ENCODE data around the gene CARTPT. TPM values are rescaled to one million over a fixed set of nuclear protein-coding genes. Genes with fewer than 3 reads are reported as not detected.

The CARTPT gene
- total RNA-seq, 1 experiment from 2014 or later, result not detected

DNA sequence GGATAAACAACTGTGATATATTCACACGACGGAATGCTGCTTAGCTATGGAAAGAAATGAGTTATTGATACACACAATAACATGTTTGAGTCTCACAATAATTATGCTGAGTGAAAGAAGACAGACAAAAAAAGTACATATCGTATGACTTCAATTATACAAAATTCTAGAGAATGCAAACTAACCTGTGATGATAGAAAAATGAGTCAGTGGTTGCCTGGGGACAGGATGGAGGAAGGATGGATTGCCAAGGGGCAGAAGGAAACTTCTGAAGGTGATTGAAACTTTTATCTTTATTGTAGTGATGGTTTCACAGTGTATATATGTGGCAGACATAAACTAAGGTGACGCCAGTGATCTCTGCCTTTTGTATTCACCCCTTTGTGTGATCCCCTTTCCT is 7.5 kb upstream of the CARTPT start (continued):
- TF ChIP-seq, protein P1, sequence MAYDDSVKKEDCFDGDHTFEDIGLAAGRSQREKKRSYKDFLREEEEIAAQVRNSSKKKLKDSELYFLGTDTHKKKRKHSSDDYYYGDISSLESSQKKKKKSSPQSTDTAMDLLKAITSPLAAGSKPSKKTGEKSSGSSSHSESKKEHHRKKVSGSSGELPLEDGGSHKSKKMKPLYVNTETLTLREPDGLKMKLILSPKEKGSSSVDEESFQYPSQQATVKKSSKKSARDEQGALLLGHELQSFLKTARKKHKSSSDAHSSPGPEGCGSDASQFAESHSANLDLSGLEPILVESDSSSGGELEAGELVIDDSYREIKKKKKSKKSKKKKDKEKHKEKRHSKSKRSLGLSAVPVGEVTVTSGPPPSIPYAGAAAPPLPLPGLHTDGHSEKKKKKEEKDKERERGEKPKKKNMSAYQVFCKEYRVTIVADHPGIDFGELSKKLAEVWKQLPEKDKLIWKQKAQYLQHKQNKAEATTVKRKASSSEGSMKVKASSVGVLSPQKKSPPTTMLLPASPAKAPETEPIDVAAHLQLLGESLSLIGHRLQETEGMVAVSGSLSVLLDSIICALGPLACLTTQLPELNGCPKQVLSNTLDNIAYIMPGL (CRISPR knock-in tag; IDR thresholded peaks at IDR 0.05), result no peak
- TF ChIP-seq, protein P2, sequence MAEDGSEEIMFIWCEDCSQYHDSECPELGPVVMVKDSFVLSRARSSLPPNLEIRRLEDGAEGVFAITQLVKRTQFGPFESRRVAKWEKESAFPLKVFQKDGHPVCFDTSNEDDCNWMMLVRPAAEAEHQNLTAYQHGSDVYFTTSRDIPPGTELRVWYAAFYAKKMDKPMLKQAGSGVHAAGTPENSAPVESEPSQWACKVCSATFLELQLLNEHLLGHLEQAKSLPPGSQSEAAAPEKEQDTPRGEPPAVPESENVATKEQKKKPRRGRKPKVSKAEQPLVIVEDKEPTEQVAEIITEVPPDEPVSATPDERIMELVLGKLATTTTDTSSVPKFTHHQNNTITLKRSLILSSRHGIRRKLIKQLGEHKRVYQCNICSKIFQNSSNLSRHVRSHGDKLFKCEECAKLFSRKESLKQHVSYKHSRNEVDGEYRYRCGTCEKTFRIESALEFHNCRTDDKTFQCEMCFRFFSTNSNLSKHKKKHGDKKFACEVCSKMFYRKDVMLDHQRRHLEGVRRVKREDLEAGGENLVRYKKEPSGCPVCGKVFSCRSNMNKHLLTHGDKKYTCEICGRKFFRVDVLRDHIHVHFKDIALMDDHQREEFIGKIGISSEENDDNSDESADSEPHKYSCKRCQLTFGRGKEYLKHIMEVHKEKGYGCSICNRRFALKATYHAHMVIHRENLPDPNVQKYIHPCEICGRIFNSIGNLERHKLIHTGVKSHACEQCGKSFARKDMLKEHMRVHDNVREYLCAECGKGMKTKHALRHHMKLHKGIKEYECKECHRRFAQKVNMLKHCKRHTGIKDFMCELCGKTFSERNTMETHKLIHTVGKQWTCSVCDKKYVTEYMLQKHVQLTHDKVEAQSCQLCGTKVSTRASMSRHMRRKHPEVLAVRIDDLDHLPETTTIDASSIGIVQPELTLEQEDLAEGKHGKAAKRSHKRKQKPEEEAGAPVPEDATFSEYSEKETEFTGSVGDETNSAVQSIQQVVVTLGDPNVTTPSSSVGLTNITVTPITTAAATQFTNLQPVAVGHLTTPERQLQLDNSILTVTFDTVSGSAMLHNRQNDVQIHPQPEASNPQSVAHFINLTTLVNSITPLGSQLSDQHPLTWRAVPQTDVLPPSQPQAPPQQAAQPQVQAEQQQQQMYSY (CRISPR knock-in tag; IDR thresholded peaks at IDR 0.05), result no peak
- TF ChIP-seq, protein P3, sequence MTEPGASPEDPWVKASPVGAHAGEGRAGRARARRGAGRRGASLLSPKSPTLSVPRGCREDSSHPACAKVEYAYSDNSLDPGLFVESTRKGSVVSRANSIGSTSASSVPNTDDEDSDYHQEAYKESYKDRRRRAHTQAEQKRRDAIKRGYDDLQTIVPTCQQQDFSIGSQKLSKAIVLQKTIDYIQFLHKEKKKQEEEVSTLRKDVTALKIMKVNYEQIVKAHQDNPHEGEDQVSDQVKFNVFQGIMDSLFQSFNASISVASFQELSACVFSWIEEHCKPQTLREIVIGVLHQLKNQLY (CRISPR knock-in tag; IDR thresholded peaks at IDR 0.05), result no peak
- TF ChIP-seq CBFB (CRISPR knock-in tag; IDR thresholded peaks at IDR 0.05; ENCODE audit: low read depth), result no peak
- no peak for TF ChIP-seq CREB1 (CRISPR knock-in tag; IDR thresholded peaks at IDR 0.05)
- no peak for TF ChIP-seq RORB (CRISPR knock-in tag; IDR thresholded peaks at IDR 0.05)
- TF ChIP-seq, protein P4, sequence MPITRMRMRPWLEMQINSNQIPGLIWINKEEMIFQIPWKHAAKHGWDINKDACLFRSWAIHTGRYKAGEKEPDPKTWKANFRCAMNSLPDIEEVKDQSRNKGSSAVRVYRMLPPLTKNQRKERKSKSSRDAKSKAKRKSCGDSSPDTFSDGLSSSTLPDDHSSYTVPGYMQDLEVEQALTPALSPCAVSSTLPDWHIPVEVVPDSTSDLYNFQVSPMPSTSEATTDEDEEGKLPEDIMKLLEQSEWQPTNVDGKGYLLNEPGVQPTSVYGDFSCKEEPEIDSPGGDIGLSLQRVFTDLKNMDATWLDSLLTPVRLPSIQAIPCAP (CRISPR knock-in tag; IDR thresholded peaks at IDR 0.05), result no peak

DNA sequence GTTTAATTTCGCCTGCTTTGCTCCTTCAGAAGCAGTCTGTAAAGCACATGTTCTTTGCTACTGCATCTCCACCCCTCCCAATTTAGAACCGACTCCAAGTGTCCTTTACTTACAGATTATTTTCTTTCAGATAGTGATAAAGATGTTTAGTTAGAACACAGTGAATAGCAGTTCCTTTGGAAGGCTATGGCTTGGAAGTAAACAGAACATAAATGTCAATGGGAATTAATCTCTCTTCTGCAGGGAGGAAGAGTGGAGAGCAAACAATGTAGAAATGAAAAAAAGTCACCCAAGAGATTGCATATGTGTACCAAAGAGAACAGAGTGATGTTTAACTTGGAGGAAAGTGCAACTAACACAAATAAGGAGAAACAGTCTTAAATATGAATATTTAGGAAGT is 4.2 kb upstream of the CARTPT start:
- no peaks in the 10 kb centered on the region for H3K36me3 Mint-ChIP-seq
- CTCF ChIA-PET, result interaction anchor here (1.6 kb wide), 1 partner anchor 17 kb away, joined by 6 read pairs; no protein-coding TSS in a partner anchor
- POLR2A ChIA-PET, result no interaction called here
- peaks cover 9% of the 10 kb centered on the region for H3K4me1 Mint-ChIP-seq
- ATAC-seq (no peak), DNase-seq (ENCODE audit: low spot score) (no peak)
- no peak overlapping the region for H3K4me3 Mint-ChIP-seq
- no peaks in the 10 kb centered on the region for H3K9me3 Mint-ChIP-seq
- no peak for TF ChIP-seq FOXJ3 (CRISPR knock-in tag; IDR thresholded peaks at IDR 0.05; ENCODE audit: borderline replicate concordance)
- TF ChIP-seq ZNF263 (CRISPR knock-in tag; IDR thresholded peaks at IDR 0.05; ENCODE audit: low read depth), result no peak
- TF ChIP-seq, protein P5, sequence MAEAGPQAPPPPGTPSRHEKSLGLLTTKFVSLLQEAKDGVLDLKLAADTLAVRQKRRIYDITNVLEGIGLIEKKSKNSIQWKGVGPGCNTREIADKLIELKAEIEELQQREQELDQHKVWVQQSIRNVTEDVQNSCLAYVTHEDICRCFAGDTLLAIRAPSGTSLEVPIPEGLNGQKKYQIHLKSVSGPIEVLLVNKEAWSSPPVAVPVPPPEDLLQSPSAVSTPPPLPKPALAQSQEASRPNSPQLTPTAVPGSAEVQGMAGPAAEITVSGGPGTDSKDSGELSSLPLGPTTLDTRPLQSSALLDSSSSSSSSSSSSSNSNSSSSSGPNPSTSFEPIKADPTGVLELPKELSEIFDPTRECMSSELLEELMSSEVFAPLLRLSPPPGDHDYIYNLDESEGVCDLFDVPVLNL (CRISPR knock-in tag; IDR thresholded peaks at IDR 0.05; ENCODE audit: borderline replicate concordance, low read depth), result no peak
- no peak for TF ChIP-seq ZNF396 (CRISPR knock-in tag; IDR thresholded peaks at IDR 0.05; ENCODE audit: borderline replicate concordance)
- H3K27ac Mint-ChIP-seq, result no peak overlapping the region
- peaks cover 63% of the 10 kb centered on the region for H3K27me3 Mint-ChIP-seq (ENCODE audit: low read depth)

DNA sequence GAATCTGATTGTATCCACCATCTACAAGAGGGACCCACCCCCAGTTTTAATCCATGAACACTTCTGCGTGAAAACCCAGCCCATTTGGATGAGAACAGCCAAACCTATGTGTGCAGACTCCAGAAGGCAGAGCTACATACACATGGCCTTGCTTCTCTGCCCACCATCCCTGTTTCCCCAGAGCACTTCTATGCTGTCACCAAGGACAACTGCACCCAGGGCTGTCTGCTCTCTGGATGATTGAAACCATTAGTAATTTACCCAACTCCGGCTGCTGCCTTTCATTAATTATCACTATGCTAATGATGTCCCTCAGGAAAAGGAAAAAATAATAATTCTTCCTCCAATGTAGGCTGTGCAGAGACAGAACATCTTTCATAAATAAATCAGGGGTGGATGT is 8.9 kb downstream of the CARTPT start:
- no peaks in the 10 kb centered on the region for H3K36me3 Mint-ChIP-seq
- H3K27ac Mint-ChIP-seq, result no peak overlapping the region
- DNase-seq (ENCODE audit: low spot score) (no peak), ATAC-seq (no peak)
- no peak overlapping the region for H3K4me3 Mint-ChIP-seq
- no peaks in the 10 kb centered on the region for H3K9me3 Mint-ChIP-seq
- H3K27me3 Mint-ChIP-seq (ENCODE audit: low read depth), result peaks cover 11% of the 10 kb centered on the region
- no peaks in the 10 kb centered on the region for H3K4me1 Mint-ChIP-seq
- POLR2A ChIA-PET, result no interaction called here
- CTCF ChIA-PET, result interaction anchor here (2.1 kb wide), 1 partner anchor 30 kb away, joined by 4 read pairs; no protein-coding TSS in a partner anchor
- TF ChIP-seq NFATC4 (CRISPR knock-in tag; IDR thresholded peaks at IDR 0.05) (no peak), ZNF219 (CRISPR knock-in tag; IDR thresholded peaks at IDR 0.05; ENCODE audit: borderline replicate concordance) (no peak), TEAD1 (CRISPR knock-in tag; IDR thresholded peaks at IDR 0.05) (no peak), SP1 (CRISPR knock-in tag; conservative IDR thresholded peaks at IDR 0.05) (no peak), FOXJ3 (CRISPR knock-in tag; IDR thresholded peaks at IDR 0.05; ENCODE audit: borderline replicate concordance) (no peak), ELF4 (CRISPR knock-in tag; IDR thresholded peaks at IDR 0.05; ENCODE audit: low read depth) (no peak), NR3C1 (CRISPR knock-in tag; conservative IDR thresholded peaks at IDR 0.05; ENCODE audit: low read depth) (no peak)
- TF ChIP-seq, protein P6, sequence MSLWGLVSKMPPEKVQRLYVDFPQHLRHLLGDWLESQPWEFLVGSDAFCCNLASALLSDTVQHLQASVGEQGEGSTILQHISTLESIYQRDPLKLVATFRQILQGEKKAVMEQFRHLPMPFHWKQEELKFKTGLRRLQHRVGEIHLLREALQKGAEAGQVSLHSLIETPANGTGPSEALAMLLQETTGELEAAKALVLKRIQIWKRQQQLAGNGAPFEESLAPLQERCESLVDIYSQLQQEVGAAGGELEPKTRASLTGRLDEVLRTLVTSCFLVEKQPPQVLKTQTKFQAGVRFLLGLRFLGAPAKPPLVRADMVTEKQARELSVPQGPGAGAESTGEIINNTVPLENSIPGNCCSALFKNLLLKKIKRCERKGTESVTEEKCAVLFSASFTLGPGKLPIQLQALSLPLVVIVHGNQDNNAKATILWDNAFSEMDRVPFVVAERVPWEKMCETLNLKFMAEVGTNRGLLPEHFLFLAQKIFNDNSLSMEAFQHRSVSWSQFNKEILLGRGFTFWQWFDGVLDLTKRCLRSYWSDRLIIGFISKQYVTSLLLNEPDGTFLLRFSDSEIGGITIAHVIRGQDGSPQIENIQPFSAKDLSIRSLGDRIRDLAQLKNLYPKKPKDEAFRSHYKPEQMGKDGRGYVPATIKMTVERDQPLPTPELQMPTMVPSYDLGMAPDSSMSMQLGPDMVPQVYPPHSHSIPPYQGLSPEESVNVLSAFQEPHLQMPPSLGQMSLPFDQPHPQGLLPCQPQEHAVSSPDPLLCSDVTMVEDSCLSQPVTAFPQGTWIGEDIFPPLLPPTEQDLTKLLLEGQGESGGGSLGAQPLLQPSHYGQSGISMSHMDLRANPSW (CRISPR knock-in tag; conservative IDR thresholded peaks at IDR 0.05; ENCODE audit: low read depth), result no peak
- TF ChIP-seq, protein P7, sequence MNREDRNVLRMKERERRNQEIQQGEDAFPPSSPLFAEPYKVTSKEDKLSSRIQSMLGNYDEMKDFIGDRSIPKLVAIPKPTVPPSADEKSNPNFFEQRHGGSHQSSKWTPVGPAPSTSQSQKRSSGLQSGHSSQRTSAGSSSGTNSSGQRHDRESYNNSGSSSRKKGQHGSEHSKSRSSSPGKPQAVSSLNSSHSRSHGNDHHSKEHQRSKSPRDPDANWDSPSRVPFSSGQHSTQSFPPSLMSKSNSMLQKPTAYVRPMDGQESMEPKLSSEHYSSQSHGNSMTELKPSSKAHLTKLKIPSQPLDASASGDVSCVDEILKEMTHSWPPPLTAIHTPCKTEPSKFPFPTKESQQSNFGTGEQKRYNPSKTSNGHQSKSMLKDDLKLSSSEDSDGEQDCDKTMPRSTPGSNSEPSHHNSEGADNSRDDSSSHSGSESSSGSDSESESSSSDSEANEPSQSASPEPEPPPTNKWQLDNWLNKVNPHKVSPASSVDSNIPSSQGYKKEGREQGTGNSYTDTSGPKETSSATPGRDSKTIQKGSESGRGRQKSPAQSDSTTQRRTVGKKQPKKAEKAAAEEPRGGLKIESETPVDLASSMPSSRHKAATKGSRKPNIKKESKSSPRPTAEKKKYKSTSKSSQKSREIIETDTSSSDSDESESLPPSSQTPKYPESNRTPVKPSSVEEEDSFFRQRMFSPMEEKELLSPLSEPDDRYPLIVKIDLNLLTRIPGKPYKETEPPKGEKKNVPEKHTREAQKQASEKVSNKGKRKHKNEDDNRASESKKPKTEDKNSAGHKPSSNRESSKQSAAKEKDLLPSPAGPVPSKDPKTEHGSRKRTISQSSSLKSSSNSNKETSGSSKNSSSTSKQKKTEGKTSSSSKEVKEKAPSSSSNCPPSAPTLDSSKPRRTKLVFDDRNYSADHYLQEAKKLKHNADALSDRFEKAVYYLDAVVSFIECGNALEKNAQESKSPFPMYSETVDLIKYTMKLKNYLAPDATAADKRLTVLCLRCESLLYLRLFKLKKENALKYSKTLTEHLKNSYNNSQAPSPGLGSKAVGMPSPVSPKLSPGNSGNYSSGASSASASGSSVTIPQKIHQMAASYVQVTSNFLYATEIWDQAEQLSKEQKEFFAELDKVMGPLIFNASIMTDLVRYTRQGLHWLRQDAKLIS (CRISPR knock-in tag; IDR thresholded peaks at IDR 0.05; ENCODE audit: borderline replicate concordance), result no peak

Measured in WTC11 (cell line).